PC-9 (cell line): ENCODE measurements around the gene MFNG.

Experiments used
- EZH2 ChIP-seq: fragments of 200-600 bp; sonication (generic); IDR thresholded peaks from 2 replicates; pipeline ENCODE4 v1.8.0; 2017; ENCODE audit warnings: antibody characterized with exemption, low read depth
- TF ChIP-seq, protein P1 (sequence below): fragments of 200-600 bp; sonication (generic); conservative IDR thresholded peaks from 2 replicates; pipeline ENCODE4 v1.6.1; 2017; ENCODE audit warnings: mixed run types, antibody characterized with exemption, mild to moderate bottlenecking, moderate library complexity

DNA sequence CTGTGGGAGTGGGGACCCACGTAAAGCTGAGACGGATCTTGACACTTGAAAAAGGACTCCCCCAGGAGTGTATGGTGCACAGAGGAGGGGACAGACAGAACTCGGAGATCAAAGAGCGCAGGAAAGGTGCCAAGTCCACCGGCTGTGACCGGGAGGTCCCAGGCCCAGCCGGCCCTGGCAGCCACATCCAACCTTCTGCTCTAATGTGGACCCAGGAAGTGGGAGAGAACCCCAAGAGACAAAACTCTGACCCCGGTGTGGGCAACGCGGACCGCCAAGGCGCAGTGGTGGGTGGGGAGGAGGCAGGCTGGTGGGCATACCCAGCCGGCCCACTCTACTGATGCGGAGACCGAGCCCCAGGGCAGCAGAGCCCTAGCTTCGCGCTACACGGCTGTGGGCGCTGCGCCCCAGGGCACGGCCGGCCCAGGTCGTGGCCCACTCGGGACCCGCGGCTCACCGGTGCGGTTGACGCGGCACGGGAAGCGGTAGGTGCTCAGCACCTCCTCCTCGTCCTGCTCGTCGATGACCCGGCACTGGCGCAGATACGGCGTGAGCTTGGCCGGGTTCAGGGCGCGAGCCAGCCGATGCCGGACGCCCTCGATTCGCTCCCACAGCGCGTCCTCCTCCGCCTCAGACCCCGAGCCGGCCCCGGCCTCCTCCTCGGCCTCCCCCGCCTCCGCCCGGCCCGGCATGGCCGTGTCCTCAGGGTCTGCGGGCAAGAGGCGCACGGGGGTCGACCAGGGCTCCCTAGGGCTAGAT, 32.5 kb upstream of the MFNG start:
- TF ChIP-seq, protein P1, sequence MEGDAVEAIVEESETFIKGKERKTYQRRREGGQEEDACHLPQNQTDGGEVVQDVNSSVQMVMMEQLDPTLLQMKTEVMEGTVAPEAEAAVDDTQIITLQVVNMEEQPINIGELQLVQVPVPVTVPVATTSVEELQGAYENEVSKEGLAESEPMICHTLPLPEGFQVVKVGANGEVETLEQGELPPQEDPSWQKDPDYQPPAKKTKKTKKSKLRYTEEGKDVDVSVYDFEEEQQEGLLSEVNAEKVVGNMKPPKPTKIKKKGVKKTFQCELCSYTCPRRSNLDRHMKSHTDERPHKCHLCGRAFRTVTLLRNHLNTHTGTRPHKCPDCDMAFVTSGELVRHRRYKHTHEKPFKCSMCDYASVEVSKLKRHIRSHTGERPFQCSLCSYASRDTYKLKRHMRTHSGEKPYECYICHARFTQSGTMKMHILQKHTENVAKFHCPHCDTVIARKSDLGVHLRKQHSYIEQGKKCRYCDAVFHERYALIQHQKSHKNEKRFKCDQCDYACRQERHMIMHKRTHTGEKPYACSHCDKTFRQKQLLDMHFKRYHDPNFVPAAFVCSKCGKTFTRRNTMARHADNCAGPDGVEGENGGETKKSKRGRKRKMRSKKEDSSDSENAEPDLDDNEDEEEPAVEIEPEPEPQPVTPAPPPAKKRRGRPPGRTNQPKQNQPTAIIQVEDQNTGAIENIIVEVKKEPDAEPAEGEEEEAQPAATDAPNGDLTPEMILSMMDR: no peak
- no peak for TF ChIP-seq EZH2
